ENCODE results near the gene ESR1.
"Not testable (repeated sequence)": the region's sequence is repeated elsewhere in the genome, so short reads cannot be mapped to it uniquely, and the experiment has no call there.

The ESR1 gene

DNA sequence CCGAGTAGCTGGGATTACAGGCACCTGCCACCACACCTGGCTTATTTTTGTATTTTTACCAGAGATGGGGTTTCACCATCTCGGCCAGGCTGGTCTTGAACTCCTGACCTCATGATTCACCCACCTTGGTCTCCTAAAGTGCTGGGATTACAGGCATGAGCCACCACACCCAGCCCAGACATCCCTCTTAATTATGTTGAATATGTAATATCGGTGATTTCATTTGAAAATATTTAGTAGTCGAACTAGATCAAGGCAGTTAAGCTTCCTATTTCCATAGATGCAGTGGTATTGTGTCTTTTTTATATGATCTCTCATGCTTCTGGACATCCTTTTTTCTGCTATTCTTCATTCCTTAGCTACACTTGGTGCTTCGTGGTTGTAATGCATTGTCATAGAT is 29.7 kb downstream of the ESR1 start:
- H3K27me3 ChIP-seq, result no peaks in the 10 kb centered on the region
- TF ChIP-seq, protein P1, sequence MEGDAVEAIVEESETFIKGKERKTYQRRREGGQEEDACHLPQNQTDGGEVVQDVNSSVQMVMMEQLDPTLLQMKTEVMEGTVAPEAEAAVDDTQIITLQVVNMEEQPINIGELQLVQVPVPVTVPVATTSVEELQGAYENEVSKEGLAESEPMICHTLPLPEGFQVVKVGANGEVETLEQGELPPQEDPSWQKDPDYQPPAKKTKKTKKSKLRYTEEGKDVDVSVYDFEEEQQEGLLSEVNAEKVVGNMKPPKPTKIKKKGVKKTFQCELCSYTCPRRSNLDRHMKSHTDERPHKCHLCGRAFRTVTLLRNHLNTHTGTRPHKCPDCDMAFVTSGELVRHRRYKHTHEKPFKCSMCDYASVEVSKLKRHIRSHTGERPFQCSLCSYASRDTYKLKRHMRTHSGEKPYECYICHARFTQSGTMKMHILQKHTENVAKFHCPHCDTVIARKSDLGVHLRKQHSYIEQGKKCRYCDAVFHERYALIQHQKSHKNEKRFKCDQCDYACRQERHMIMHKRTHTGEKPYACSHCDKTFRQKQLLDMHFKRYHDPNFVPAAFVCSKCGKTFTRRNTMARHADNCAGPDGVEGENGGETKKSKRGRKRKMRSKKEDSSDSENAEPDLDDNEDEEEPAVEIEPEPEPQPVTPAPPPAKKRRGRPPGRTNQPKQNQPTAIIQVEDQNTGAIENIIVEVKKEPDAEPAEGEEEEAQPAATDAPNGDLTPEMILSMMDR (IDR thresholded peaks at IDR 0.05), result no peak
- H3K4me1 ChIP-seq (ENCODE audit: control insufficient read depth in 1 of 2, insufficient read depth in 1 of 2, low read depth in 1 of 2, low read length in 1 of 2), result no peaks in the 10 kb centered on the region
- no peaks in the 10 kb centered on the region for H3K9me3 ChIP-seq
- H3K36me3 ChIP-seq, result no peaks in the 10 kb centered on the region
- H3K4me3 ChIP-seq (ENCODE audit: low read depth in 1 of 2, low read length in 1 of 2), result no peak overlapping the region
- H3K27ac ChIP-seq, result no peak overlapping the region

GRCh38 chr6:151842816-151843215 is 35.3 kb downstream of the ESR1 start:
- Histone ChIP-seq H3K27ac (no peak overlapping the region), H3K4me1 (ENCODE audit: control insufficient read depth in 1 of 2, insufficient read depth in 1 of 2, low read depth in 1 of 2, low read length in 1 of 2) (no peaks in the 10 kb centered on the region), H3K9me3 (no peaks in the 10 kb centered on the region), H3K27me3 (no peaks in the 10 kb centered on the region), H3K36me3 (no peaks in the 10 kb centered on the region), H3K4me3 (ENCODE audit: low read depth in 1 of 2, low read length in 1 of 2) (no peak overlapping the region)
- TF ChIP-seq, protein P1 (IDR thresholded peaks at IDR 0.05), result no peak

GRCh38 chr6:151847064-151847463 is 39.6 kb downstream of the ESR1 start:
- TF ChIP-seq, protein P1 (IDR thresholded peaks at IDR 0.05), result no peak
- no peaks in the 10 kb centered on the region for H3K36me3 ChIP-seq
- H3K27me3 ChIP-seq, result no peaks in the 10 kb centered on the region
- H3K27ac ChIP-seq, result no peak overlapping the region
- H3K4me3 ChIP-seq (ENCODE audit: low read depth in 1 of 2, low read length in 1 of 2), result no peak overlapping the region
- no peaks in the 10 kb centered on the region for H3K9me3 ChIP-seq
- H3K4me1 ChIP-seq (ENCODE audit: control insufficient read depth in 1 of 2, insufficient read depth in 1 of 2, low read depth in 1 of 2, low read length in 1 of 2), result no peaks in the 10 kb centered on the region

GRCh38 chr6:151850479-151851003 is 43.1 kb downstream of the ESR1 start:
- no peak overlapping the region for H3K4me3 ChIP-seq (ENCODE audit: low read depth in 1 of 2, low read length in 1 of 2)
- H3K27ac ChIP-seq, result no peak overlapping the region
- H3K36me3 ChIP-seq, result no peaks in the 10 kb centered on the region
- no peaks in the 10 kb centered on the region for H3K9me3 ChIP-seq
- H3K4me1 ChIP-seq (ENCODE audit: control insufficient read depth in 1 of 2, insufficient read depth in 1 of 2, low read depth in 1 of 2, low read length in 1 of 2), result no peaks in the 10 kb centered on the region
- TF ChIP-seq, protein P1 (IDR thresholded peaks at IDR 0.05), result no peak
- no peaks in the 10 kb centered on the region for H3K27me3 ChIP-seq

GRCh38 chr6:151858294-151858693 is 50.8 kb downstream of the ESR1 start:
- H3K9me3 ChIP-seq, result no peaks in the 10 kb centered on the region
- TF ChIP-seq, protein P1 (IDR thresholded peaks at IDR 0.05), result no peak
- no peaks in the 10 kb centered on the region for H3K36me3 ChIP-seq
- no peaks in the 10 kb centered on the region for H3K4me1 ChIP-seq (ENCODE audit: control insufficient read depth in 1 of 2, insufficient read depth in 1 of 2, low read depth in 1 of 2, low read length in 1 of 2)
- no peak overlapping the region for H3K27ac ChIP-seq
- H3K27me3 ChIP-seq, result no peaks in the 10 kb centered on the region
- H3K4me3 ChIP-seq (ENCODE audit: low read depth in 1 of 2, low read length in 1 of 2), result no peak overlapping the region

DNA sequence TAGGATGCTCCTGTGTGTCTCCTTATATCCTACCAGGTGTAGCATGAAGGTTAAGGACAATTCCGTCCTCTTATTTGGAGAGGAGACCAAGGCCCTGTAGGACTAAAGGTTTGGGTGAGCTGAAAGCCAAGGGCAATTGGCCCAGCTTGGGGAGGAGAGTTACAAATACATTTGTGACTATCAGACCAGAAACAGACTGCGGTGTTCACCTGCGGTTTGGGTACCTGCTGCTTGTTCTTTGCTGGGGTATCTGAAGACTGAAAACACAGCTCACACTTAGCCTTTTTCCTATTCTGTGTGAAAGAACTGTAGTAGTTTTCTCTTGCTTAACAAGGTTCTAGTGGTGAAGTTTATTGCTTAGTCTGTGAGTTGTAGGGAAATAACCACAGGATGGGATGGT is 55.0 kb downstream of the ESR1 start:
- H3K4me1 ChIP-seq (ENCODE audit: control insufficient read depth in 1 of 2, insufficient read depth in 1 of 2, low read depth in 1 of 2, low read length in 1 of 2), result no peaks in the 10 kb centered on the region
- TF ChIP-seq, protein P1 (IDR thresholded peaks at IDR 0.05), result no peak
- H3K27ac ChIP-seq, result no peak overlapping the region

GRCh38 chr6:151867361-151867869 is 59.9 kb downstream of the ESR1 start:
- H3K9me3 ChIP-seq; H3K4me3 ChIP-seq (ENCODE audit: low read depth in 1 of 2, low read length in 1 of 2); H3K27ac ChIP-seq; H3K36me3 ChIP-seq; H3K27me3 ChIP-seq; H3K4me1 ChIP-seq (ENCODE audit: control insufficient read depth in 1 of 2, insufficient read depth in 1 of 2, low read depth in 1 of 2, low read length in 1 of 2): not testable (repeated sequence)

More for the DNA sequence above, 55.0 kb downstream of the ESR1 start:
- Histone ChIP-seq H3K36me3 (no peaks in the 10 kb centered on the region), H3K27me3 (no peaks in the 10 kb centered on the region), H3K4me3 (ENCODE audit: low read depth in 1 of 2, low read length in 1 of 2) (no peak overlapping the region), H3K9me3 (no peaks in the 10 kb centered on the region)
